ENCODE measurements around the gene ARID3A. TPM values are rescaled to one million over a fixed set of nuclear protein-coding genes. Genes with fewer than 3 reads are reported as not detected.
A peak's percentile ranks its signal among the peaks of the same experiment; 100 is the strongest.

The ARID3A gene
- total and polyA plus RNA-seq, 2 of the 13 experiments (the other 11 are each of a cell fraction or from before 2014, with no cell fraction given), result 71.3 to 77.9 TPM

- TF ChIP-seq JUNB (CRISPR knock-in tag; IDR thresholded peaks at IDR 0.05; ENCODE audit: borderline replicate concordance) (no peak), BCL6 (CRISPR knock-in tag; IDR thresholded peaks at IDR 0.05) (no peak), ZSCAN31 (CRISPR knock-in tag; IDR thresholded peaks at IDR 0.05; ENCODE audit: low read depth) (no peak), PHF21A (CRISPR knock-in tag; IDR thresholded peaks at IDR 0.05) (peak; percentile 48; the same call in 1 of the 2 replicates), HOXD1 (CRISPR knock-in tag; IDR thresholded peaks at IDR 0.05) (no peak), SOX6 (IDR thresholded peaks at IDR 0.05) (no peak), SOX6 (CRISPR knock-in tag; IDR thresholded peaks at IDR 0.05) (0 out of 2 replicates have a peak, but pooled peaks have one; percentile 3), THRA (CRISPR knock-in tag; IDR thresholded peaks at IDR 0.05; ENCODE audit: borderline replicate concordance) (peak; percentile 15; the same call in 1 of the 2 replicates), UBTF (CRISPR knock-in tag; IDR thresholded peaks at IDR 0.05) (peak; percentile 65; the same call in 1 of the 2 replicates), RBFOX2 (IDR thresholded peaks at IDR 0.05; ENCODE audit: low read depth, low read length) (peak; percentile 83), SP5 (CRISPR knock-in tag; IDR thresholded peaks at IDR 0.05; ENCODE audit: borderline replicate concordance, low read depth) (no peak), ZNF232 (CRISPR knock-in tag; IDR thresholded peaks at IDR 0.05; ENCODE audit: borderline replicate concordance) (no peak), ATF1 (CRISPR knock-in tag; IDR thresholded peaks at IDR 0.05) (no peak), BATF2 (CRISPR knock-in tag; IDR thresholded peaks at IDR 0.05) (0 out of 2 replicates have a peak, but pooled peaks have one; percentile 35), POGZ (CRISPR knock-in tag; IDR thresholded peaks at IDR 0.05) (no peak), ZBTB49 (CRISPR knock-in tag; IDR thresholded peaks at IDR 0.05; ENCODE audit: borderline replicate concordance) (no peak), ZNF280D (CRISPR knock-in tag; IDR thresholded peaks at IDR 0.05) (no peak), XRCC5 (optimal IDR thresholded peaks at IDR 0.05; ENCODE audit: low read length) (peak; percentile 1), GATAD2A (CRISPR knock-in tag; IDR thresholded peaks at IDR 0.05) (peak; percentile 35; the same call in 1 of the 2 replicates)
Measured at GRCh38 chr19:925526-926322, at the start of gene ARID3A (continued).

All from HepG2 (cell line).